GM18520 (cell line): ENCODE measurements around the gene IGFBP5.

ENCODE experiments used
- ATAC-seq: cut with Tn5 transposase; IDR thresholded peaks from one replicate; pipeline ENCODE4 v1.9.1; 2021; ENCODE audit not compliant: unreplicated experiment

IGFBP5 gene, protein sequence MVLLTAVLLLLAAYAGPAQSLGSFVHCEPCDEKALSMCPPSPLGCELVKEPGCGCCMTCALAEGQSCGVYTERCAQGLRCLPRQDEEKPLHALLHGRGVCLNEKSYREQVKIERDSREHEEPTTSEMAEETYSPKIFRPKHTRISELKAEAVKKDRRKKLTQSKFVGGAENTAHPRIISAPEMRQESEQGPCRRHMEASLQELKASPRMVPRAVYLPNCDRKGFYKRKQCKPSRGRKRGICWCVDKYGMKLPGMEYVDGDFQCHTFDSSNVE

GRCh38 chr2:216695401-216695821 is at the start of gene IGFBP5:
Gene IGFBP5, minus strand, starts transcription at chr2:216695549. Its CDS starts 774 bp downstream, at chr2:216694775.
- no peak for ATAC-seq

DNA sequence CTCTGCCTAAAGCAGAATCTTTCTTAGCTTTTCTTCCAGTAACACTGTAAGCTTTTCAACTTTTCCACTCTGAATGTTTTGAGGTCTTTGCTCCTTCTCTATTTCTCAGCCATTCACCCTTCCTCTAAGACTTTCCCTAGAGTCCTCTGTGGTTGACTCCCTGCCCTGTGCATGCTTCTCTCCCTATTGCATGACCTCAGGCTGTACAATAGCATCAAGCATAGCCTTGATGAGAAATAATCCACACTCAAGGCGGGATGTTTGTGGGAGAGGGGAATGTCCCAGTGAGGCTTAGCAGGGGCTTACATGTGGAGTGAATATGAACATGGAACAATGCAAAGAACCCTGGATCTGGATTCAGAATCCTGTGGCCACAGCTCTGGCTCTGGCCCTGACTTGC is 48.4 kb upstream of the IGFBP5 start:
- no peak for ATAC-seq

GRCh38 chr2:216742411-216742810 is 47.1 kb upstream of the IGFBP5 start:
- ATAC-seq = no peak

DNA sequence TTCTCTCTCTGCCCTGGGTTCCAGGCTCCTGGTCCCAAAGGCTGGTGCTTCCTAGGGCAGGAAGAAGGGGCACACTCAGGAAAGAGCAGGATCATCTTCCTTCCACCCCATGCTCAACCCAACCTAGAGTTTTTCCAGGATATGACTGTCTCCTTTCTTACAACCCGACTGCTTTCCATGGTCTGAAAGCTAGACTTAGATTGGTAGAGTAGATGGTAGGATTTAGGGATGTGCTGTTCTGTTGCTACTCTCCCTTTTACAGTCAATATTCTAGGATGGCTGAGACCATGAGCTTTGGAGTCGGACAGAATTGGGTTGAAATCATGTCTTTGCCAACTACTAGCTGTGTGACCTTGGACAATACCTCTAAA is 45.9 kb upstream of the IGFBP5 start:
- ATAC-seq = no peak

DNA sequence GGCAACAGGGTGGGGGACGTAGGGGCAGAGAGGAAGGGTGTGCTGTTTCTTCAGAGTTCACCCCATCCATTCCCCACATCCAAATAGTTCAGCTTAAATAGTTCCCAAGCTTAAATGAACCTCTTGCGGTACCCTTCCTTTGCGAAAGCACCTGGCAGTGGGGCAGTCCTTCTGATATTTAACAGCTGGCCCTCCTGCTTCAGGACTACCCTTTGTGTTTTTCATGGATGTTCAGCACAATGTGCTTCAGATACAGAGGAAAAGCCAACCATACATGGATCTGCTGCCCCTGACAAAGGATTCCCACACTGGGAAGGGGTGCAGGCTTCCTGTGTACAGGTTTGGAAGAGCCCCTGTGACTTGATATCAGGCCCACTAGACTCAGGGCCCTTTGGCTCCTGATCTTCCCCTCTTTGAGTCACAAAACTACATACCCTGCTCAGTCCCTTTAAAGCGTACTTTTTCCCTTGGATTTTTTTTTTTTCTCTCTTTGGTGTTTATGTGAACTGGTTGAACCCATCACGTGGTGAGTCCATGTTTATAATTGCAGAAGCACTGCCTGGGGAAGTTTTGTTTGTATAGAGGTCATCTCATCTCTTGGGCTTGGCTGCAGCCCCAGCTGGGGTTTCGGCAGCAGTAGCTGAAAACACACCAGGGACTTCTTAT is 45.3 kb upstream of the IGFBP5 start:
- ATAC-seq = no peak

DNA sequence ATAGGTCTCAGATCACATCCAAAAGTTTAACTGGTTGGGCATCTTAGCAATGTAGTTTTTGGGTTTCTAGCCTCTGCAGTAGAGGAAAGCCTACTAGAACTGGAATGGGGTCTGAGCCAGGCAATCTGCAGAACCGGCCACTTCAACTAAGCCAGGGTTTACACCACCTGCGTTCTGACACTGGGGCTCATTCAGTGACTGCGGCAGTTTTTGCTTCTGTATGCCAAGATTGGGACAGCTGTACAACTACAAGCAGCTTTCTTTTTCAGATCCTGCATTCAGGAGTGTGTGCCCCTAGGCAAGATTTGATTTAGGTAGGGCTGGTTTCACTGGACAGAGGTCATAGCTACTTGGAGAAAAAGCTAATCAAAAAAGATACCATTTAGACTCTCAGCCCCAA is 43.7 kb upstream of the IGFBP5 start:
- ATAC-seq = no peak

DNA sequence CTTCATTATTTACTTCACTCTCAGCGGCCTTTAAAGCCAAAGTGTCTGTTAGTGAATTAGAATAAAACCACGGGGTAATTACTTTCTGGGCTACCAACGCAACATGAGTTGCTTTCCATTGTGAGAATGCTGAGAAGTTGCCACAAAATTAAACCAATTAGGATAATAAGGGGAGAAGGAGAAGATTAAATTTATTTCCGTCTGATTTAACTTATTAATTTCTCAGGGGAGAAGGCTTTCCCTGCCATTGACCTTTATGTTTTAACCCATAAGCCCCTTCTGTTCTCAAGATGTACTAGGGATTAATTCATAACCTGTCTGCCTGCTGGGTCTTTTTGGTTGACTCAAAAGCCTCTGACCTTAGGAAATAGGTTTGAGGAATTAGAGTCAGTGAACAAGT is 42.3 kb upstream of the IGFBP5 start:
- no peak for ATAC-seq

DNA sequence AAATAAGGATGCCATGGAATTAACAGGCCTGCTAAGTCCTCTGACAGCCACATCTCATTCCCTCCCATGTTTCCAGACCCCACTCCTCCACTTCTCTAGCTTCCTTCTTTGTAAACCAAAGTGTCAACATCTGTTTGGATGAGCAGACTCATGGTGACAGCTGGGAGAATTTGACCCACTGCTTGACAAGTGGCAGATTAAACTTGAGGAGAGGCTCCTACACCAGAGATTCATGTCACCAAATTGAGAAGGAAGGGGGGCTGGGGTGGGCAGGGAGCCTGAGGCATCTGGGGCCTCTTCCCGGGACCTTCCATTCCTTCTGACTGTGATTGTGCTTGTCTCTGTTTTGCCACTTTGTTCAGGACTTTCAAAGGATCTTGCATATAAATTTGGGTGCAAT is 41.0 kb upstream of the IGFBP5 start:
- no peak for ATAC-seq

DNA sequence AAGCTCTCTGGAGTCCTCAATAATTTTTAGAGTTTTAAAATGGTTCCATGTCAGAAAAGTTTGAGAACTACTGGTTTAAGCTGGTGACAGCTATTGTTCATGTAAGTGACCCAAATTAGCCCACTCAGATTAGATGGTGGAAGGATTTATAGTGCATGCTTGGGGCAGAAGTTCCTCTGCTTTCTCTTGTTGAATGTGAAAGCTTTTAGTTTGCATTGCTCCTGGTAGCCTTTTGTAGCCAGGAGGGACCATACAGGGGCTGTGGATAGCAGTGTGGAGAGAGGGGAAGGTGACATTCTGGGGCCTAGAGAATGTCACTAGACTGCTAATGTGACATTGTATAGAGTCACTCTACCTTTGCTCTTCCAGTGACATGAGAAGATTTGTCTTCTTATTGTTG is 40.3 kb upstream of the IGFBP5 start:
- no peak for ATAC-seq

DNA sequence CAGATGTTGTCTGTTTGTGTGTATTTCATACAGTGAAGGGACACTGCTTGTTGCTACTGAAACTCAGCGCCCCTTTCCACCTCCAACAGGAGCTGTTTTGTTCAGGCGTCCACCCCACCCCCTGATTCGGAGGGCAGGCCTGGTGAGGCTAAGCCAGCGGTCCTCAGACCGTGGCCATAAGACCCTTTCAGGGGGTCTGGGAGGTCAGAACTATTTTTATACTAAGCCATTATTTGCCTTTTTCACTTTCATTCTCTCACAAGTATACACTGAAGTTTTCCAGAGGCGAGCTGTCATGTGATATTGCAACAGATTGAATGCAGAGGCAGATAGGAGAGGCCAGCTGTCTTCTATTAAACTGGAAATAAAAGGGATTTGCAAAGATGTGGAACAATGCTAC is 39.7 kb upstream of the IGFBP5 start:
- ATAC-seq = no peak

DNA sequence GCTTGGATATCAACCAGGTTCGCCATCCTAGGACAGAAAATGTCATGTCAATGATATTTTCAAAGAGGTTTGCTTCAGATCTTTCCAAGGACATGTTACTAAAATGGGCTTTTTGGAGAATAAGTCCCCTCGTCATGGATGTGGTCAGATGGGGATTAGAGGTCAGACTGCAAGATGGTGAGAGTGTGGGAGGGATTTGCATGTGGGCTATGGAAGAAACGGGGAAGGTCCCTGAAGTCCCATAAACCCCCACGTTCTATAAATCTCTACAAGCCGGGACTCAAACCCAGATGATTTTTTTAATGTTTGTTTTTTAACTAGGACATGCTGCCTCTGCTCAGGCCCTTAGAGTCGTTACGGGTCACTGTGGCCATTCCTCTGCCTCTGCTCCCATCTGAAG is 37.7 kb upstream of the IGFBP5 start:
- no peak for ATAC-seq

- ATAC-seq = no peak
These were observed 37.0 kb upstream of the IGFBP5 start for GRCh38 chr2:216732334-216732733.

GRCh38 chr2:216731465-216731864 is 36.1 kb upstream of the IGFBP5 start:
- ATAC-seq = no peak

DNA sequence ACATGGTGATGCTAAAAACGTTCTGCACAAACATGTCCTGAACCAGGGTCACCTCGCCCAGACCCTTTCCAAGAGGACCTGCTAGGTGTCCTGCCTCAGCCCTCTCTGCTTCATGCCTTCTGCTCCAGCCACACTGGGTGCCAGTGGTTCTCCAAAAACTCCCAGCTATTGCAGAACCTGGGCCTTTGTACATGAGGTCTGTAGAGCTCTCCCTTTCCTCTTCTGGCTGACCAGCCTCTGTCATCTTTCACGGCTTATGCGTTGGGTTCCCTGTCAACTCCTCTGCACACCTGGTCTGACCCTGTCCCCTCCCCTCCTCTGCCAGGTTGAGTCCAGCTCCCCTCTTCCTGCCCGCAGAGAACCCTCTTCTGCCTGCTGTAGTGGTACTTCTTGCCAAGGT is 35.5 kb upstream of the IGFBP5 start:
- no peak for ATAC-seq

DNA sequence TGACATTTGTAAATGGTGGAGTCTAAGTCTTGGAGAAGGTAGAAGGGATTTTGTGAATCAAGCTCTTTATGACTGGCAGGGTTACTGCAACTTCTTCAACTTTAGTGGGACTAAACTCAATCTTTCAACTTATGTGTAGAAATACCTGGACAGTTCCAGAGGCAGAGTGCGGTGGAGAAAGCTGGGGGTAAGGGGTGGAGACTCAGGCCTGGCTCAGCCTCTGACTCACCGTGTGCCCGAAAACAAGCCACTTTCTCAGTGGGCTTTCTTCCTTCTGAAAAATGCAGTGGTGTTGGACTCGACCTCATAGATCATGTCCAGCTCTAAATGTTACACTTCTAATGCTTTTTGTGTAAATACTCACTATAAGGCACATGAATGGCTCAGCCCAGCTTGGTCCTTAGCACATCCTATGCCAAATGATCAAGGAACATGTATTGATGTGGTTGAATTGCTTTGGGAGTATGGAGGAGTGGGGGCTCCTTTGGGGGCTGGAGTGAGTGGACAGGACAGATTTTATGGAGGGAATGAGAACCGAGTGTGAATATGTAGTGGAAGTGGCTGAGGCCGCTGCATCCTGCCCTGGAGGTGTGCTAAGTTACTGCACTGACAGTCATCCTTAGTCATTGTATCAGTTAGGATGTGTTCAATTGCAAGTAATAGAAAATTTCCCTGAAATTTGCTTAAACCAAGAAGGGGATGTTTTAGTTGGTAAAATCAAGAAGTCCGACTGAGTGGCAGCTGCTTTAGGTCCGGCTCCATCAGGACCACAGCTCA is 32.2 kb upstream of the IGFBP5 start:
- ATAC-seq = no peak

GRCh38 chr2:216724190-216724589 is 28.8 kb upstream of the IGFBP5 start:
- no peak for ATAC-seq

GRCh38 chr2:216721141-216721540 is 25.8 kb upstream of the IGFBP5 start:
- ATAC-seq = no peak

DNA sequence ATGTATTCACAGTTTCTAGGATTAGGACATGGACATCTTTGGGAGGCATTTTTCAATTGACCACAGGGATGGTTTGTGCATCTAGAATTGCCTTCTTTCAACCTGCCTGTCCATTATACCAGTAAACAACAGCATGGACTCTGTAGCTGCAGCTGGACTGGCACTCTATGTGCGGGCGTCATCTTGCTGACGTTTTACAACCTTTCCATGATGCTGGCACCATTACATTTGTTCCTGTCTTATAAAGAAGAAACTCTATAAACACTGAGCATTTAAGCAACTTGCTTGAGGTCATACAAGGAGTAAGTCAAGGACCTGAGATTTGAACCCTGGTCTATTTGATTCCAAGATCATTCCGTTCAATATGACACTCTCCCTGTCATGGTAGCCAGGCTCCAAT is 25.4 kb upstream of the IGFBP5 start:
- ATAC-seq = no peak

DNA sequence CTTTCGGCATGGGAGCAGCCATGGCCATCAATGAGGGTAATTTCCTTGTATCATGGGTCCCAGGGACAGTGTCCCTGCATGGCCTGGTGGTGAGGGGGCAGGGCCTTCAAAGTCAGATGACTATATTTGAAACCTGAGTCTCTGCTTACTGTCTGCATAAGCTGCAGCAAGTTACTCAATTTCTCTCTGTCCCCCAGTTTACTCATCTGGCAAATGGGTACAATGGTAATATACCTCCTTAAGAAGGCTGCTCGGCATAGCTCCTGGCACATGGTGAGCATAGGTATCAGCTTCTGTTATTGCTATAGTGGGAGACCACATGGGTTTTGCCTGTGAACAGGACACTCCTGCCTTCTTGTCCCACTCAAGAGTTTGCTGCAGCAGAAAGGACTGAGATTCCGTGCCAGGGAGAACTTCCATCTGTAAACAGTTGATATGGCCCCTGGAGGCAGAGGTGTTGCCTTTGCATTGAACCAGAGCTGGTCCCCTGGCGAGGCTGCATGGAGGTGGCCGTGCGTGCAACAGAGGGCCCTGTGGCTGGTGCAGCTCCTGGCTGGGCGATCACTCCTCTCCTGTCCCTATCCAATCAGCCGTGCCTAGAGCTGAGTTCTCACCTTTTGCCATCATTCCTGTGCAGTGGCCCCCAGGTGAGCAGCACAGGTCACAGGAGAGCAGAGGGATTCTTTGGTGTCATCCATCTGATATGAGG is 22.7 kb upstream of the IGFBP5 start:
- ATAC-seq = no peak

GRCh38 chr2:216717491-216717901 is 22.1 kb upstream of the IGFBP5 start:
- ATAC-seq = no peak

- ATAC-seq = no peak
These were observed 20.8 kb upstream of the IGFBP5 start for GRCh38 chr2:216716109-216716508.
